ENCODE data around the gene MLF2.

DNA sequence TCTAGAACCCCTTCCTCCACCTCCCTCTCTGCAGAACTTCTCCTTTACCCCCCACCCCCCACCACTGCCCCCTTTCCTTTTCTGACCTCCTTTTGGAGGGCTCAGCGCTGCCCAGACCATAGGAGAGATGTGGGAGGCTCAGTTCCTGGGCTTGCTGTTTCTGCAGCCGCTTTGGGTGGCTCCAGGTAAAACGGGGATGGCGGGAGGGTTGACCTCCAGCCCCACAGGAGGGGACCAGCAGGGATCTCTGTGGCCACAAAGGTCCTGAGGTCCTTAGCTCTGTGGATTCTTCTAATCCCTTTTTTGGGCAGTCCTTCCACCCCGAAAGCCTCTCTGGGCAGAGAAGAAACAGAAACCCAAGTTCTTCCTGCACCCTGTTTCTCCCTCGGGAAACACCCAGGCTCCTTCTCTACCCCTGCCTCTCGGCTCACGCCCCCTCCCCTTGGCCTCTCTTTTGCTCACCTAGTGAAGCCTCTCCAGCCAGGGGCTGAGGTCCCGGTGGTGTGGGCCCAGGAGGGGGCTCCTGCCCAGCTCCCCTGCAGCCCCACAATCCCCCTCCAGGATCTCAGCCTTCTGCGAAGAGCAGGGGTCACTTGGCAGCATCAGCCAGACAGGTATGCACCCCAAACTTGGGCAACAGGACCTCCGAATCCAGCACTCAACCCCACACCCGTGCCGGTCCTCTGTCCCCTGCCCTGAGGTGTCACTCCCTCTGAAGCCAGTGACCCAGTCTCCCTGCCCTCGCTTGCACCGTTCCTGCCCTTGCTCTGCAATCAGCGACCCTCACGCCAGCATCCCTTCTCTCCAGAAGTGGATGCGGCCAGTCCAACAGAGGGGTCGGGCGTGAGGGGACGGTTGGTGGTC, 20.0 kb upstream of the MLF2 start:
- TF ChIP-seq, protein P1, sequence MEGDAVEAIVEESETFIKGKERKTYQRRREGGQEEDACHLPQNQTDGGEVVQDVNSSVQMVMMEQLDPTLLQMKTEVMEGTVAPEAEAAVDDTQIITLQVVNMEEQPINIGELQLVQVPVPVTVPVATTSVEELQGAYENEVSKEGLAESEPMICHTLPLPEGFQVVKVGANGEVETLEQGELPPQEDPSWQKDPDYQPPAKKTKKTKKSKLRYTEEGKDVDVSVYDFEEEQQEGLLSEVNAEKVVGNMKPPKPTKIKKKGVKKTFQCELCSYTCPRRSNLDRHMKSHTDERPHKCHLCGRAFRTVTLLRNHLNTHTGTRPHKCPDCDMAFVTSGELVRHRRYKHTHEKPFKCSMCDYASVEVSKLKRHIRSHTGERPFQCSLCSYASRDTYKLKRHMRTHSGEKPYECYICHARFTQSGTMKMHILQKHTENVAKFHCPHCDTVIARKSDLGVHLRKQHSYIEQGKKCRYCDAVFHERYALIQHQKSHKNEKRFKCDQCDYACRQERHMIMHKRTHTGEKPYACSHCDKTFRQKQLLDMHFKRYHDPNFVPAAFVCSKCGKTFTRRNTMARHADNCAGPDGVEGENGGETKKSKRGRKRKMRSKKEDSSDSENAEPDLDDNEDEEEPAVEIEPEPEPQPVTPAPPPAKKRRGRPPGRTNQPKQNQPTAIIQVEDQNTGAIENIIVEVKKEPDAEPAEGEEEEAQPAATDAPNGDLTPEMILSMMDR (IDR thresholded peaks at IDR 0.05) = no peak
- TF ChIP-seq EZH2phosphoT487 (IDR thresholded peaks at IDR 0.05) (no peak), EZH2 (IDR thresholded peaks at IDR 0.05) (peak; percentile 51)

Measured in neural progenitor cell (in vitro differentiated cells).